ENCODE measurements around the gene NBEAL1. TPM values are rescaled to one million over a fixed set of nuclear protein-coding genes. Genes with fewer than 3 reads are reported as not detected.

NBEAL1 gene
- total and polyA plus RNA-seq, 2 of the 8 experiments (the other 6 are each of a cell fraction or from before 2014, with no cell fraction given) = 2.3 to 10.7 TPM

DNA sequence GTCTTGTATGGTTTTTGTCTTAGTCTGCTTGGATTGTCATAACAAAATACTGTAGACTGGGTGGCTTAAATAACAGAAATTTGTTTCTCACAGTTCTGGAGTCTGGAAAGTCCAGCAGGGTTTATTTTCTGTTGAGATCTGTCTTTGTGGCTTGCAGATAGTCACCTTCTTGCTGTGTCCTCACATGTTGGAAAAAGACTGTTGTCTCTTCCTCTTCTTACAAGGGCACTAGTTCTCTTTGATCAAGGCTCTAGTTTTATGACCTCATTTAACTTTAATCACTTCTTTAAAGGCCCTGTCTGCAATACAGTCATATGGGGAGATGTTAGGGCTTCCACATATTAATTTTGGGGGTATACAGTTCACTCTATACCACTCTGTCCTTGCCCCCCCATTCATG, 56.5 kb downstream of the NBEAL1 start:
- DNase-seq (ENCODE audit: low read depth in 1 of 2, low spot score in 2 of 2) = no peak
- no peaks in the 10 kb centered on the region for H3K27me3 ChIP-seq (replicated peaks in 1 of 4; ENCODE audit: control insufficient read depth in 3 of 4, extremely low read depth in 1 of 4, insufficient read depth in 3 of 4, low read length in 3 of 4)

More for the DNA sequence above, 56.5 kb downstream of the NBEAL1 start:
- no peak overlapping the region for H2BK15ac ChIP-seq (ENCODE audit: low read length)
- no peak overlapping the region for H3K9ac ChIP-seq (replicated peaks in 1 of 4; ENCODE audit: extremely low read depth in 1 of 4, low read depth in 3 of 4, low read length in 3 of 4)
- H2BK12ac ChIP-seq (ENCODE audit: low read depth, low read length) = no peak overlapping the region
- H4K8ac ChIP-seq (ENCODE audit: extremely low read depth, insufficient read depth, low read length) = no peak overlapping the region
- no peak for FAIRE-seq
- no peak for TF ChIP-seq TEAD4 (IDR thresholded peaks at IDR 0.05; ENCODE audit: low read depth, low read length)
- H3K27ac ChIP-seq (ENCODE audit: low read depth, low read length) = no peak overlapping the region
- no peaks in the 10 kb centered on the region for H3K4me1 ChIP-seq (replicated peaks in 1 of 4; ENCODE audit: control insufficient read depth in 3 of 4, insufficient read depth in 4 of 4, low read length in 3 of 4)
- no peak overlapping the region for H2BK20ac ChIP-seq (ENCODE audit: low read length)
- no peak overlapping the region for H2BK120ac ChIP-seq (replicated peaks; ENCODE audit: low read depth, low read length)
- no peak overlapping the region for H3K4me3 ChIP-seq (ENCODE audit: extremely low read depth in 1 of 4, insufficient read depth in 2 of 4, low read depth in 3 of 4, low read length in 4 of 4)
- H3K79me1 ChIP-seq (ENCODE audit: low read depth, low read length) = no peaks in the 10 kb centered on the region
- H3K18ac ChIP-seq (ENCODE audit: extremely low read depth, low read length) = no peak overlapping the region
- no peak overlapping the region for H2BK5ac ChIP-seq (ENCODE audit: low read depth, low read length)
- no peak overlapping the region for H3K23ac ChIP-seq (ENCODE audit: insufficient read length)
- H3K4me2 ChIP-seq (ENCODE audit: insufficient read depth in 1 of 2, low read depth in 2 of 2, low read length in 2 of 2) = no peak overlapping the region
- H3K36me3 ChIP-seq (ENCODE audit: control insufficient read depth in 2 of 4, insufficient read depth in 4 of 4, low read length in 3 of 4) = peaks cover 0 to 4% (median 0%) of the 10 kb centered on the region in 4 experiments; a peak in 1 of 8 replicates
- H3K79me2 ChIP-seq (ENCODE audit: control insufficient read depth in 1 of 2, insufficient read depth in 2 of 2, low read length in 2 of 2) = no peaks in the 10 kb centered on the region
- no peak overlapping the region for H2AK5ac ChIP-seq (ENCODE audit: low read depth, low read length)
- H4K5ac ChIP-seq (ENCODE audit: insufficient read length, low read depth, low read length) = no peak overlapping the region
- no peak overlapping the region for H4K91ac ChIP-seq (replicated peaks; ENCODE audit: insufficient read length, low read length)
- H3K14ac ChIP-seq (ENCODE audit: insufficient read length) = no peak overlapping the region
- H3K23me2 ChIP-seq (ENCODE audit: low read depth, low read length) = no peaks in the 10 kb centered on the region
- H3K4ac ChIP-seq (replicated peaks; ENCODE audit: insufficient read length, low read depth, low read length) = no peak overlapping the region
- H3K9me3 ChIP-seq (ENCODE audit: insufficient read depth in 2 of 2, low read depth in 1 of 2, low read length in 1 of 2) = peaks cover 0 to 7% of the 10 kb centered on the region in 2 experiments; a peak in 3 of 4 replicates
- no peak overlapping the region for H2AFZ ChIP-seq (ENCODE audit: low read length)
- H3K56ac ChIP-seq (replicated peaks; ENCODE audit: insufficient read length, low read depth, low read length) = no peak overlapping the region
- ChIA-PET CTCF (ENCODE audit: partially characterized antibody) (interaction anchor here (1.3 kb wide), 1 partner anchor 14 kb away, joined by 4 read pairs; no protein-coding TSS in a partner anchor), POLR2A (ENCODE audit: partially characterized antibody) (no interaction called here)
- no peaks in the 10 kb centered on the region for H4K20me1 ChIP-seq (replicated peaks in 1 of 2; ENCODE audit: control insufficient read depth in 1 of 2, insufficient read depth in 2 of 2, low read length in 2 of 2)
